GM12872 (cell line): ENCODE results near the gene CAMSAP1.

Experiments
- TF ChIP-seq, protein P1 (sequence below): IDR thresholded peaks from 3 replicates; pipeline ENCODE4 v1.5.1; 2011; ENCODE audit warnings: low read depth, mild to moderate bottlenecking, low read length, moderate library complexity; ENCODE audit not compliant: insufficient read depth

Gene CAMSAP1

DNA sequence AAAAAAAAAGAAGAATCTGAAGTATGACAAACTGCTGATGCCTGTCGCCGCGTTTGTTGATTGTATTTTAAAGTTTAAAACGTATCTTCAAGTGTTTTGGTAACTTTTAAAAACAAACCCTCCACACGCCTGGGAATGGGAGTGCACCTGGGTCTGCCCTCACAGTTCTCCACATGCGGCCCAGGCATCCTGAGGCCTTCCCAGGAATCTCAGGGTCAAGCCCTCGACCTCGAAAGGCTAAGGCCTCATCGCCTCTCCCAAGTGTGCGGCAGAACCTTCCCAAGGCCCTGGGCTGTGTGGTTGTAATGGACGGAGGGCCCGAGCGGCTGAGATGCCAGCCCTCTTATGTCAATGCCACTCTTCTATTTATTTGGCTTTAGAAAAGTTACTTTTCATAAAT, 94.4 kb downstream of the CAMSAP1 start:
- TF ChIP-seq, protein P1, sequence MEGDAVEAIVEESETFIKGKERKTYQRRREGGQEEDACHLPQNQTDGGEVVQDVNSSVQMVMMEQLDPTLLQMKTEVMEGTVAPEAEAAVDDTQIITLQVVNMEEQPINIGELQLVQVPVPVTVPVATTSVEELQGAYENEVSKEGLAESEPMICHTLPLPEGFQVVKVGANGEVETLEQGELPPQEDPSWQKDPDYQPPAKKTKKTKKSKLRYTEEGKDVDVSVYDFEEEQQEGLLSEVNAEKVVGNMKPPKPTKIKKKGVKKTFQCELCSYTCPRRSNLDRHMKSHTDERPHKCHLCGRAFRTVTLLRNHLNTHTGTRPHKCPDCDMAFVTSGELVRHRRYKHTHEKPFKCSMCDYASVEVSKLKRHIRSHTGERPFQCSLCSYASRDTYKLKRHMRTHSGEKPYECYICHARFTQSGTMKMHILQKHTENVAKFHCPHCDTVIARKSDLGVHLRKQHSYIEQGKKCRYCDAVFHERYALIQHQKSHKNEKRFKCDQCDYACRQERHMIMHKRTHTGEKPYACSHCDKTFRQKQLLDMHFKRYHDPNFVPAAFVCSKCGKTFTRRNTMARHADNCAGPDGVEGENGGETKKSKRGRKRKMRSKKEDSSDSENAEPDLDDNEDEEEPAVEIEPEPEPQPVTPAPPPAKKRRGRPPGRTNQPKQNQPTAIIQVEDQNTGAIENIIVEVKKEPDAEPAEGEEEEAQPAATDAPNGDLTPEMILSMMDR = no peak

DNA sequence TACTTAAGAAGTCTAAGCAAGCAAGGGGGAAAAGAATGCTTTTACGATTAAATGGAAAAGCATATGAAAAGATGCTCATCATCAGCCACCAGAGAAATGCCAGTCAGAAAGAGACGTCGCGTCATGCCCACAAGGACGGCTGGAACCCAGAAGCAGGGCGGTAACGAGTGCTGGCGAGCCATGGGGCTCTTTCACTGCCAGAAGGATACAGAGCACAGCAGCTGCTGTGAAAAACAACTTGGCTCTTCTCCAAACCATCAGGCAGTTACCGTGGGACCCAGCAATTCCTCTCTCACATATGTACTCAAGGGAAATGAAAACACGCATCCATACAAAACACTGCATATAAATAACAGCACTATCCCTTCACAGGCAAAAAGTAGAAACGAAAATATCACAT, 95.5 kb downstream of the CAMSAP1 start:
- TF ChIP-seq, protein P1 = no peak

DNA sequence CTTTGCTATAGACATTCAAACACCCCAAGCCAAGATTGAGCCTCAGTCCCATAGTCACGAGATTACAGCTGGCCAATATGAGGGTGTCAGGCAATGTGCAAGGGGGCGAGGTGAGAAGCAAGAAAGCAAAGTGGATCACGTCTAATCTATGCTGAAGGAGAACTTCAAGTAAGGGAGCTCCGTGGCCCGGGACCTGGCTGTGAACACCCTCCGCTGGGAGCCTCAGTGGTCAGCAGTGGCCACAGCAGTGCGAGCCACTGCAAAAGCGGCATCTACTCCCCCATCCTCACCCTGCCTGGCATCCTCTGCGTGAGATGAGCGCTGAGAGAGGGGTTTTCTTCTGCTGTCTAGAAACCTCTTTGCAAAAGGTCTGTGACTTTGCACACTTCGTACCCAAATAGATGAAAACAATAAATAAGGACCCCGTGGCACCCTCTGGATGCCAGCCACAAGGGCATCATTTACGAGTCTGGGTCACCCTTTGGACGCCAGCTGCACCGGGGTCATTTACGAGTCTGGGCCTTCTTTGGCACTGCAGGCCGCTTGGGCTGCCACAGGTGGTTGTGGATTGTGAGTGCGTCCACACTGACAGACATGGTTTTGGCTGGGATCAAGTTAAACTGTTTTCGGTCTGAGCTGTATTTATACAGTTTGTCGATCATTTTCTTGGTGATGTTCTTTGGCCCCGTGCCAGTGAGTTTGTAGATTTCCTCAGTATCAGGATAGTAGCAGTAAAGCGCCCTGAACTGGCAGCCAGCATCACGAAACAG, 96.4 kb downstream of the CAMSAP1 start:
- TF ChIP-seq, protein P1 = no peak

- TF ChIP-seq, protein P1 = no peak
These were observed 98.2 kb downstream of the CAMSAP1 start for GRCh38 chr9:135809166-135809565.

- TF ChIP-seq, protein P1 = no peak
These were observed 101.8 kb downstream of the CAMSAP1 start for GRCh38 chr9:135805422-135806022.

DNA sequence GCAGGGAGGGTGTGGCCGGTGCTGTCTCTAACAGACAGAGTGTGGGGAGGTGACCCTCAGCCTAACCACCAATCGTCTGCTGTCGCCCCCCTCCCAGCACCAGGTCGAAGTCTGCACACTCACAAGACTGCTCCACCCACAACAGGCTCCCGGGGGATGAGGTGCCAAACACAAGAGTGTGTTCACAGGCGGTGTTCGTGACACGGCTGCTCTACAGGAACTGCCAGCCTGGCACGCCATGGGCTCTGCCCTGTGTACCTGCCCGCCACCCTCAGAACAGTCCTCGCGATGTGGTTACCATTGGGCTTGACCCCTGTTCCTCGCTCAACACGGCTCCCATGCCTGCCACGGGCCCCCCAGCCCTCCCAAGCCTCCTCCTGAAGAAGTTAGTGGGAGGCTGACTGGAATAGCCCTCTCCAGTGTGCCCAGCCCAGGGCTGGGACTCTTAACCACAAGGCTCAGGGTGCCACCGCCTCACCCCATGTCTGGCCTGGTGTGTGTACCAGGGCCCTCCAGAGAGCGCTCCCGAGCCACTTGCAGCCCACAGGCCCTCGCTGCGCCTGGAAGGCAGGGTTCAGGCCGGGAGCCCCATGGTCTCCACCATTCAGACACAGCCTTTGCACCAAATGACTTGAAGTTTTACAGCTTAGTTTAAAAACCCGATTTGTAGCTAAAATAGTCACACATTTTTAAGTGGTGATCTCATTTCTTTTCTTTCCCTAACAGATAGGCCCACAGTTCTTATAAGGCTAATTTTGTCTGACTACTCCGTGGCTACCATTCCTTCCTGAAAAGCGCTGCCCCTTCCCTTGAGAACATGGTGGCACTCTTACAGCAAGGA, 102.5 kb downstream of the CAMSAP1 start:
- TF ChIP-seq, protein P1 = no peak

GRCh38 chr9:135803441-135803840, 103.9 kb downstream of the CAMSAP1 start:
- TF ChIP-seq, protein P1 = no peak
